MM.1S (cell line): Measurements from ENCODE around the gene CLMN.

Experiments
- DNase-seq: peaks from one replicate; pipeline ENCODE4 v3.0.0-alpha.2; 2015
- H2AFZ ChIP-seq: fragments of 300-600 bp; sonication (generic); 2 replicates; pipeline ENCODE4 v1.6.0; 2016; ENCODE audit warnings: antibody characterized with exemption, low read length
- H3F3A ChIP-seq: fragments of 300-600 bp; sonication (generic); 2 replicates; pipeline ENCODE4 v1.6.1; 2016; ENCODE audit warnings: mild to moderate bottlenecking, antibody characterized with exemption, low read length, moderate library complexity, mixed read lengths; ENCODE audit not compliant: insufficient read depth
- H3K27ac ChIP-seq: fragments of 300-600 bp; sonication (generic); 2 replicates; pipeline ENCODE4 v1.5.1; 2016; ENCODE audit warnings: mild to moderate bottlenecking, low read length
- H3K27me3 ChIP-seq: fragments of 300-600 bp; sonication (generic); replicated peaks from 2 replicates; pipeline ENCODE4 v1.6.0; 2016; ENCODE audit warnings: low read length; ENCODE audit not compliant: insufficient read depth
- H3K36me3 ChIP-seq: fragments of 300-600 bp; sonication (generic); replicated peaks from 2 replicates; pipeline ENCODE4 v1.6.1; 2016; ENCODE audit warnings: mild to moderate bottlenecking, low read length, mixed read lengths; ENCODE audit not compliant: insufficient read depth
- H3K4me1 ChIP-seq: fragments of 300-600 bp; sonication (generic); 2 replicates; pipeline ENCODE4 v1.6.1; 2016; ENCODE audit warnings: low read length, mixed read lengths
- H3K4me2 ChIP-seq: fragments of 300-600 bp; sonication (generic); 2 replicates; pipeline ENCODE4 v1.6.0; 2016; ENCODE audit warnings: low read depth, low read length
- H3K4me3 ChIP-seq: fragments of 300-600 bp; sonication (generic); 2 replicates; pipeline ENCODE4 v1.5.1; 2016; ENCODE audit warnings: low read length, mixed read lengths
- H3K79me2 ChIP-seq: fragments of 300-600 bp; sonication (generic); 2 replicates; pipeline ENCODE4 v1.6.1; 2016; ENCODE audit warnings: mixed run types, low read length, mixed read lengths
- H3K9ac ChIP-seq: fragments of 300-600 bp; sonication (generic); 2 replicates; pipeline ENCODE4 v1.6.1; 2016; ENCODE audit warnings: low read length, mixed read lengths
- H3K9me2 ChIP-seq: fragments of 300-600 bp; sonication (generic); replicated peaks from 2 replicates; pipeline ENCODE4 v1.6.1; 2016; ENCODE audit warnings: mild to moderate bottlenecking, low read length, mixed read lengths; ENCODE audit not compliant: insufficient read depth
- H3K9me3 ChIP-seq: fragments of 300-600 bp; sonication (generic); replicated peaks from 2 replicates; pipeline ENCODE4 v1.6.1; 2016; ENCODE audit warnings: mild to moderate bottlenecking, low read length, mixed read lengths; ENCODE audit not compliant: insufficient read depth
- H4K20me1 ChIP-seq: fragments of 300-600 bp; sonication (generic); 2 replicates; pipeline ENCODE4 v1.6.1; 2016; ENCODE audit warnings: mild to moderate bottlenecking, low read length, moderate library complexity, mixed read lengths; ENCODE audit not compliant: insufficient read depth
- CTCF ChIP-seq: fragments of 300-600 bp; sonication (generic); IDR thresholded peaks from 2 replicates; pipeline ENCODE4 v1.5.1; 2016; ENCODE audit warnings: antibody characterized with exemption, low read length, mixed read lengths
- EZH2 ChIP-seq: fragments of 300-600 bp; sonication (generic); optimal IDR thresholded peaks from 2 replicates; pipeline ENCODE3; 2017; ENCODE audit warnings: low read depth, mild to moderate bottlenecking, antibody characterized with exemption, low read length, mixed read lengths
- EZH2phosphoT487 ChIP-seq: fragments of 300-600 bp; sonication (generic); IDR thresholded peaks from 2 replicates; pipeline ENCODE4 v1.6.1; 2018; ENCODE audit warnings: antibody characterized with exemption, low read length

The CLMN gene

GRCh38 chr14:95272057-95272456 lies 47.7 kb downstream of the CLMN start:
- H3K27me3 ChIP-seq = no peaks in the 10 kb centered on the region
- TF ChIP-seq CTCF (no peak), EZH2phosphoT487 (no peak), EZH2 (no peak)
- no peaks in the 10 kb centered on the region for H4K20me1 ChIP-seq
- H2AFZ ChIP-seq = no peak overlapping the region
- H3K4me1 ChIP-seq = 0 out of 2 replicates have a peak, but pooled peaks cover 4% of the 10 kb centered on the region
- H3K9ac ChIP-seq = no peak overlapping the region
- H3K9me2 ChIP-seq = no peaks in the 10 kb centered on the region
- H3F3A ChIP-seq = no peaks in the 10 kb centered on the region
- no peak overlapping the region for H3K4me3 ChIP-seq
- H3K36me3 ChIP-seq = no peaks in the 10 kb centered on the region
- no peaks in the 10 kb centered on the region for H3K9me3 ChIP-seq
- H3K27ac ChIP-seq = no peak overlapping the region
- H3K79me2 ChIP-seq = no peaks in the 10 kb centered on the region
- no peak for DNase-seq
- H3K4me2 ChIP-seq = no peak overlapping the region

- H3K9me2 ChIP-seq = no peaks in the 10 kb centered on the region
- no peak overlapping the region for H3K4me3 ChIP-seq
- no peaks in the 10 kb centered on the region for H3K36me3 ChIP-seq
- no peaks in the 10 kb centered on the region for H3K79me2 ChIP-seq
- H3K4me1 ChIP-seq = peaks cover 11% of the 10 kb centered on the region; the same call in 1 of the 2 replicates
- H3K9ac ChIP-seq = no peak overlapping the region
- H3K27me3 ChIP-seq = no peaks in the 10 kb centered on the region
- no peak overlapping the region for H3K4me2 ChIP-seq
- no peak overlapping the region for H2AFZ ChIP-seq
- no peak for DNase-seq
- H3K9me3 ChIP-seq = no peaks in the 10 kb centered on the region
- H4K20me1 ChIP-seq = no peaks in the 10 kb centered on the region
- no peak overlapping the region for H3K27ac ChIP-seq
- peaks cover 4% of the 10 kb centered on the region; the same call in 1 of the 2 replicates for H3F3A ChIP-seq
- no peak for TF ChIP-seq EZH2phosphoT487
Observed at GRCh38 chr14:95270203-95270602, 49.5 kb downstream of the CLMN start.

GRCh38 chr14:95269493-95269892 lies 50.2 kb downstream of the CLMN start:
- TF ChIP-seq EZH2phosphoT487 (no peak), EZH2 (no peak), CTCF (no peak)
- no peak overlapping the region for H3K4me2 ChIP-seq
- H3K27me3 ChIP-seq = no peaks in the 10 kb centered on the region
- no peaks in the 10 kb centered on the region for H3K36me3 ChIP-seq
- H3K79me2 ChIP-seq = no peaks in the 10 kb centered on the region
- no peak overlapping the region for H3K27ac ChIP-seq
- H3K9ac ChIP-seq = no peak overlapping the region
- no peak overlapping the region for H2AFZ ChIP-seq
- H3K9me3 ChIP-seq = no peaks in the 10 kb centered on the region
- H3K9me2 ChIP-seq = no peaks in the 10 kb centered on the region
- peaks cover 4% of the 10 kb centered on the region; the same call in 1 of the 2 replicates for H3F3A ChIP-seq
- peaks cover 15% of the 10 kb centered on the region; the same call in 1 of the 2 replicates for H3K4me1 ChIP-seq
- no peak for DNase-seq
- no peak overlapping the region for H3K4me3 ChIP-seq
- no peaks in the 10 kb centered on the region for H4K20me1 ChIP-seq

- Histone ChIP-seq H3F3A (peaks cover 4% of the 10 kb centered on the region; the same call in 1 of the 2 replicates), H4K20me1 (no peaks in the 10 kb centered on the region), H3K4me1 (peaks cover 15% of the 10 kb centered on the region; the same call in 1 of the 2 replicates), H3K4me3 (no peak overlapping the region), H3K36me3 (no peaks in the 10 kb centered on the region), H3K79me2 (0 out of 2 replicates have a peak, but pooled peaks cover 4% of the 10 kb centered on the region), H3K9ac (no peak overlapping the region), H3K27ac (no peak overlapping the region), H3K9me3 (no peaks in the 10 kb centered on the region), H3K27me3 (no peaks in the 10 kb centered on the region), H3K4me2 (no peak overlapping the region), H3K9me2 (no peaks in the 10 kb centered on the region), H2AFZ (no peak overlapping the region)
- no peak for TF ChIP-seq EZH2
- TF ChIP-seq EZH2phosphoT487 = no peak
- no peak for TF ChIP-seq CTCF
- DNase-seq = no peak
Observed at GRCh38 chr14:95268350-95268749, 51.4 kb downstream of the CLMN start.
